Esophagus muscularis mucosa (tissue), 3 donors: ENCODE results near the gene DGKD.

Source experiments
- POLR2A ChIP-seq: fragments of 450-650 bp; IDR thresholded peaks from one replicate; pipeline ENCODE4 v1.6.1; 2017; ENCODE audit warnings: antibody characterized with exemption, moderate library complexity, mild to moderate bottlenecking, low read depth
- POLR2AphosphoS5 ChIP-seq, 2 donors: sonication (generic); formaldehyde crosslinking; IDR thresholded peaks; one replicate each; pipeline ENCODE4 v1.6.1; 2017; ENCODE audit warnings: antibody characterized with exemption in 2 of 2
- TF ChIP-seq, protein P1 (sequence below), 3 experiments: fragments of 200-600 bp in 2 of 3; fragments of 450-650 bp in 1 of 3; sonication (generic) in 2 of 3; IDR thresholded peaks; one replicate each; pipeline ENCODE4 v1.5.1; 2017 to 2019; ENCODE audit warnings: antibody characterized with exemption in 3 of 3, mild to moderate bottlenecking in 2 of 3, moderate library complexity in 1 of 3

DNA sequence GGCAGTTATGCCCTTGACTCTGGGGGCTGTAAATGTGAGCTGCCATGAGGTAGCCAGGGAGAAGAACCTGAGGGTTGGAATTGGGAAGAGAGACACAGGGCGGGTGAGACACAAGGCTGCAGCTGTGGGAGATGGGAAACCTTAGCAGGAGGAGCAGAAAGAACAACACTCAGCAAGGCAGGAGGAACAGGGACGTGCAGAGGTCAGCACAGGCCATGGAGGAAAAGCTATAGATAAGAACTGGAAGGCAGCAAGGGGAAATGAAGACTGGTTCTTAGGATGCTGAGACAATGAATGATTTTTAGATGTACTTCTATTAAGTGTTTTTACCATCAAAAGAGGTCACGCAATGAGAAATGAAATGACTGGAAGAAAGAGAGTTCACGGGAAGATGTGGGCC lies 132.1 kb downstream of the DGKD start:
- TF ChIP-seq, protein P1, sequence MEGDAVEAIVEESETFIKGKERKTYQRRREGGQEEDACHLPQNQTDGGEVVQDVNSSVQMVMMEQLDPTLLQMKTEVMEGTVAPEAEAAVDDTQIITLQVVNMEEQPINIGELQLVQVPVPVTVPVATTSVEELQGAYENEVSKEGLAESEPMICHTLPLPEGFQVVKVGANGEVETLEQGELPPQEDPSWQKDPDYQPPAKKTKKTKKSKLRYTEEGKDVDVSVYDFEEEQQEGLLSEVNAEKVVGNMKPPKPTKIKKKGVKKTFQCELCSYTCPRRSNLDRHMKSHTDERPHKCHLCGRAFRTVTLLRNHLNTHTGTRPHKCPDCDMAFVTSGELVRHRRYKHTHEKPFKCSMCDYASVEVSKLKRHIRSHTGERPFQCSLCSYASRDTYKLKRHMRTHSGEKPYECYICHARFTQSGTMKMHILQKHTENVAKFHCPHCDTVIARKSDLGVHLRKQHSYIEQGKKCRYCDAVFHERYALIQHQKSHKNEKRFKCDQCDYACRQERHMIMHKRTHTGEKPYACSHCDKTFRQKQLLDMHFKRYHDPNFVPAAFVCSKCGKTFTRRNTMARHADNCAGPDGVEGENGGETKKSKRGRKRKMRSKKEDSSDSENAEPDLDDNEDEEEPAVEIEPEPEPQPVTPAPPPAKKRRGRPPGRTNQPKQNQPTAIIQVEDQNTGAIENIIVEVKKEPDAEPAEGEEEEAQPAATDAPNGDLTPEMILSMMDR (IDR thresholded peaks at IDR 0.05), result no peak
- TF ChIP-seq POLR2AphosphoS5 (IDR thresholded peaks at IDR 0.05) (no peak), POLR2A (no peak)
